HepG2 (cell line): ENCODE data around the gene SPC24. TPM values are rescaled to one million over a fixed set of nuclear protein-coding genes. Genes with fewer than 3 reads are reported as not detected.
A peak's percentile ranks its signal among the peaks of the same experiment; 100 is the strongest.

Source experiments
- AKNA ChIP-seq: sonication (generic); formaldehyde crosslinking; IDR thresholded peaks from 2 replicates; pipeline ENCODE4 v1.4.0; 2020; ENCODE audit warnings: missing genetic modification reagents, borderline replicate concordance
- GABPA ChIP-seq, 2 experiments: IDR thresholded peaks; 2 replicates each; pipeline ENCODE4 v1.6.1; 2011 to 2016; ENCODE audit warnings: low read depth in 2 of 2, low read length in 1 of 2, missing biosample characterization in 1 of 2, missing genetic modification characterization in 1 of 2
- HMGA1 ChIP-seq: sonication (generic); formaldehyde crosslinking; conservative IDR thresholded peaks from 2 replicates; pipeline ENCODE4 v1.4.0; 2020; ENCODE audit warnings: missing genetic modification reagents
- ISX ChIP-seq: sonication (generic); formaldehyde crosslinking; conservative IDR thresholded peaks from 2 replicates; pipeline ENCODE4 v1.5.0; 2020; ENCODE audit warnings: missing genetic modification reagents
- SMAD3 ChIP-seq: sonication (generic); formaldehyde crosslinking; IDR thresholded peaks from 2 replicates; pipeline ENCODE4 v1.4.0; 2020; ENCODE audit warnings: missing genetic modification reagents
- TBL1XR1 ChIP-seq: fragments of 150-350 bp; IDR thresholded peaks from 2 replicates; pipeline ENCODE4 v1.6.1; 2014; ENCODE audit warnings: borderline replicate concordance, low read length; ENCODE audit not compliant: partially characterized antibody
- TRIM22 ChIP-seq: fragments of 450-650 bp; IDR thresholded peaks from 2 replicates; pipeline ENCODE4 v1.6.1; 2017
- YEATS2 ChIP-seq: sonication (generic); formaldehyde crosslinking; IDR thresholded peaks from 2 replicates; pipeline ENCODE4 v1.4.0; 2020; ENCODE audit warnings: missing genetic modification reagents, borderline replicate concordance
- ZBTB7B ChIP-seq: sonication (generic); formaldehyde crosslinking; IDR thresholded peaks from 2 replicates; pipeline ENCODE4 v1.4.0; 2020; ENCODE audit warnings: missing genetic modification reagents
- ZNF275 ChIP-seq: sonication (generic); formaldehyde crosslinking; IDR thresholded peaks from 2 replicates; pipeline ENCODE4 v1.8.0; 2022; ENCODE audit warnings: missing genetic modification reagents, mild to moderate bottlenecking, inconsistent platforms, borderline replicate concordance
- ZNF407 ChIP-seq: sonication (generic); formaldehyde crosslinking; IDR thresholded peaks from one replicate; pipeline ENCODE4 v1.5.1; 2020; ENCODE audit warnings: mild to moderate bottlenecking, missing genetic modification reagents; ENCODE audit errors: not compliant biosample characterization
- polyA plus RNA-seq, 8 experiments: library from polyadenylated mRNA; depleted of rRNA in 3 of 8; stranded (reverse) in 7 of 8; unstranded in 1 of 8; fragments of >200 nt; fragmentation: Illumina TruSeq in 4 of 8; extraction: Trizol in 4 of 8; gene quantifications; 2 replicates each; pipeline versions ENCODE4 v1.2.1 to v1.2.3, GENCODE V29; 2011 to 2016; ENCODE audit warnings: low read depth in 4 of 8, missing spikeins in 1 of 8, mixed read lengths in 1 of 8; ENCODE audit not compliant: insufficient read depth in 1 of 8
- total RNA-seq, 5 experiments: library from RNA; depleted of rRNA; stranded (reverse); fragments of >200 nt; fragmentation: Illumina TruSeq; extraction: Trizol; gene quantifications; 2 replicates each; pipeline ENCODE4 v1.2.3, GENCODE V29; 2016; ENCODE audit warnings: low read depth in 1 of 5

SPC24 gene
- total and polyA plus RNA-seq, 2 of the 13 experiments (the other 11 are each of a cell fraction or from before 2014, with no cell fraction given) = 10.0 to 46.2 TPM

GRCh38 chr19:11137542-11138384 is 17.8 kb downstream of the SPC24 start (continued):
- TF ChIP-seq ZNF407 (CRISPR knock-in tag) (no peak), SMAD3 (CRISPR knock-in tag) (no peak; the same call in 1 of the 2 replicates), AKNA (CRISPR knock-in tag) (no peak), ISX (no peak), TBL1XR1 (no peak), ZNF275 (CRISPR knock-in tag) (no peak), TRIM22 (no peak), HMGA1 (no peak), YEATS2 (CRISPR knock-in tag) (peak; percentile 57; the same call in 1 of the 2 replicates), GABPA (IDR thresholded peaks at IDR 0.05; ENCODE audit: low read depth, low read length) (no peak), GABPA (CRISPR knock-in tag; IDR thresholded peaks at IDR 0.05; ENCODE audit: low read depth) (peak; percentile 22; the same call in 1 of the 2 replicates), ZBTB7B (CRISPR knock-in tag) (peak; percentile 70; the same call in 1 of the 2 replicates)
